Superior temporal gyrus (tissue), 1 donor: ENCODE data around the gene KLRF2.

Source experiments
- DNase-seq: peaks from one replicate; pipeline ENCODE4 v3.0.0-alpha.2; 2016; ENCODE audit errors: extremely low spot score

The KLRF2 gene

GRCh38 chr12:9888665-9889273 lies 7.5 kb downstream of the KLRF2 start:
- DNase-seq: no peak

GRCh38 chr12:9895215-9895971 lies 14.1 kb downstream of the KLRF2 start:
- no peak for DNase-seq

- no peak for DNase-seq
These were observed 16.2 kb downstream of the KLRF2 start for GRCh38 chr12:9897535-9897934.

- no peak for DNase-seq
These were observed 17.9 kb downstream of the KLRF2 start for GRCh38 chr12:9899209-9899608.

DNA sequence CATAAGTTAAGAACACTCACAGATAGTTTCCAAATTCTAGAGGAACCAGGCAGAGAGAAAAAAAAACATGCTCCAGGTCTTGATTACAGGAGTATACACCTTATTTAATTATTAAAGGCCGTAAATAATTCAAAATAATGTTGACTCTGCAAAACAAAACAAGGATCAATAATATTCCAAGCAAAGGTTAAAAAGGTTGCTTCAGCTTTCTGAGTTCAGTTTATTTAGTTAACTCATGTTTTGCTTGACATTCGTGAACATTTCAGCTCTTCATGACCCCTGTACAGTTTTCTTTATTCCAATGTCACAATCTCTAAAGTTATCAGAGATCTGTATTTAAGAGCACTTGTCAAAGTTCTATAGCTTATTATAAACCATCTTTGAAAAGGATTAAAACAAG lies 19.6 kb downstream of the KLRF2 start:
- no peak for DNase-seq

GRCh38 chr12:9902539-9903228 lies 21.4 kb downstream of the KLRF2 start:
- no peak for DNase-seq

DNA sequence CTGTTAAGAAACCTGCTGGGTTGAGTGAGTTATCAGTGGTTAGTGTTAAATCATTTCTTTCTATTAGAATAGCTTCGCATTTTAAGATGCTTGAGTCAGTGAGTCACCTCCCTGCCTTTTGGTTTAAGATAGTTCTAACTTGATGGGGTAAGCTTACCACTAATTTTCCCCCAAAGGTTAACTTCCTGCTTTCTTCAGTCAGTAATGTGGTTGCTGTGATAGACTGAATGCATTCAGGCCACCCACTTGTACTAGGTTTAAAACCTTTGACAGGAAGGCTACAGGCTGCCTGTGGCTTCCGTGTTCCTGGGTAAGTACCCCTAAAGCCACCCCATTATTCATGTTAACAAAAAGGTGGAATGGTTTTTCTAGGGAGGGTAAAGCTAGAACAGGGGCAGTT lies 25.6 kb downstream of the KLRF2 start:
- no peak for DNase-seq

GRCh38 chr12:9907769-9908168 lies 26.5 kb downstream of the KLRF2 start:
- DNase-seq: no peak

GRCh38 chr12:9908350-9908749 lies 27.1 kb downstream of the KLRF2 start:
- DNase-seq: no peak

GRCh38 chr12:9909724-9910123 lies 28.4 kb downstream of the KLRF2 start:
- DNase-seq: no peak

DNA sequence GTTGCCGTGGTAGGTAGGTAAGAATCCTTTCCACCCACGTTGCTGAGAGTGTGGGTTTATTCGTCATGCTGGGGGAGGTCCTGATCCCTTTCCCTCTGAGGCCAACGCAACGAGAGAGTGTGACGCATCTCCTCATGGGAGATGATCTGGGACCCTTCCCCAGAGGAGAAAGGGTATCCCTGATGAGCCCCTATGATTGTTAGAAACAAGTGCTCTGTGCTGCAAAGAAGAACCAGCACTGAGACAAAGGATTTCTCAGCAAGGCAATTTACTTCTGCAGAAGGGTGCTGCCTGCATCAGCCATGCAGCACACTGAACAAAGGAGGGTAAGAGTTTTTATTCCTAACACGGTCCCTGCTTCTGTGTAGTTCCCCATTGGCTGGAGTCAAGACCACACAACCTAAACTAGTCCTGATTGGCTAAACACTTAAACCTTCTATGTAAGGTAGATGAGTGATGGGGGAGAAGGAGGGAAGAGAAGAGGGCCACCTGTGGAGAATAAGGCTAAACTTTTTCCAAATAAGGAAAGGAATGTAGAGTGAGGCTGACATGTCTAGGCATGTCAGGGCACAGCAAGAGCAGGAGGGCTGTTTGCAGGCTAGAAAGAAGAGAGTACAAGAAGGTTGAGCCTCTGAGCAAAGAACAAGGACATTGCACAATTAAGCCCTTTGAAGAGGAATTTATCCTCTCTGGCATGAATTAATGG lies 29.6 kb downstream of the KLRF2 start:
- no peak for DNase-seq

DNA sequence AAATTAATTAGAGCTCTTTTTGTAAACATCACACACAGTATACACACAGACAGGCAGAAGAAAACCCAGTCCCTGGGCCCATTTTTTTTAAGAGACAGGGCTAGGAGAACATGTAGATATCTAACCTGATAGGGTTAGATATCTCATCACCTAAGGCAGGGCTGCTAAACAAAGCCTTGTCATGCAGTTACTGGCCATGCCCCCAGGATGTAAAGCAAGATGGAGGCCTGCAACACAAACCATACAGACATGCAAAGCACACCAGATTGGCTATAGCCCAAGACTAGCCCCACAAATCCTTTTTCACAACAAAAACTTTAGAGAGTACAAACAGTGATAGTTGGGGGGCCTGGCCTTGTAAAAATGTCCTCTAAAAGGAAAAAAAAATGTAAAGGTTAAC lies 30.4 kb downstream of the KLRF2 start:
- DNase-seq: no peak

- DNase-seq: no peak
These were observed 38.2 kb downstream of the KLRF2 start for GRCh38 chr12:9919443-9919842.

- DNase-seq: no peak
These were observed 39.2 kb downstream of the KLRF2 start for GRCh38 chr12:9920451-9920850.

- DNase-seq: no peak
These were observed 41.1 kb downstream of the KLRF2 start for GRCh38 chr12:9922429-9922828.

DNA sequence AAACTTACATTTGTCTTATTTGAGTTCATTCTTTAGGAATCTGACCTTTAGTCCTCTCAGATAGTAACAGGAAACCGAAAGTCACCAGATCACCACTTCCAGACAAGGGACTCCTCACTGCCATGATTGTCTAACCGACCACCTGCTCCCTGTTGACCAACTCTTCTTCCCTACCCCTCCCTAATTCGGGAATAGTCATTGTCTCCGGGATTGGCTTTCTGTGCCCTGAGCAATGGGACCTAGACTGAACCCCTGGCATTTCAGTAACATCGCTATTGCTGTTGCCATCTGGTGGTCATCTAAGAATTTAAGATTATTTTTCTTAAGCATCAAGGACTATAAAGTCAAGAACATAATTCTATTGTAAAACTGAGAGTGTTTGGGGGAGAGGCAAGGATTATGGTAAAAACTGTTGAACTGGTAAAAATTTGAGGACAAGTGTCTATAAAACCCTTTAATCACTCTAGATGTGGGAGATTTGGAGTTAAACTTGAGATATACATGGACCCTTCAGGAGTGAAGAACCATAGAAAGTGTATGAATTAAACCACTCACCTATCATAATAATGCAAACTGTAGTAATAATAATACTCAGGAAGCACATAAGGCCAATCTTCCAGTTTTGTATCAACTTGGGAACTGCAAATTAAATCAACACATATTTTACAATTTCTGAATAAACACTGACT lies 44.6 kb downstream of the KLRF2 start:
- DNase-seq: peak; percentile 72

GRCh38 chr12:9926876-9927275 lies 45.6 kb downstream of the KLRF2 start:
- DNase-seq: no peak

DNA sequence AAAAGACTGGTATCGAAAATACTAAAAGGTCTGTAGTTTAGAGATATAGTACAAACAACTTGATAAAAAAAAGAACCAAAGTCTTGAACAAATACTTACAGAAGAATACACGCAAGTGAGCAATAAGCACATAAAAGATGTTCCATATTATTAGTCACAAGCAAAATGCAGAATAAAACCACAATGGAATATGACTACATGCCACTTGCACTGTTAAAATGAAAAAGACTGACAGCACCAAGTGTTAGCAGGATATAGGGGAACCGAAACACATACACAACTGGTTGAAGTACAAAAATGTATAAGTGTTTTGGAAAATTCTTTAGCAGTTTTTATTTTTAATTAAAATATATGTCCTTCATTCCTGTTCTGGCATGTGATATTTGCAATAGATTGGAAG lies 47.3 kb downstream of the KLRF2 start:
- no peak for DNase-seq

DNA sequence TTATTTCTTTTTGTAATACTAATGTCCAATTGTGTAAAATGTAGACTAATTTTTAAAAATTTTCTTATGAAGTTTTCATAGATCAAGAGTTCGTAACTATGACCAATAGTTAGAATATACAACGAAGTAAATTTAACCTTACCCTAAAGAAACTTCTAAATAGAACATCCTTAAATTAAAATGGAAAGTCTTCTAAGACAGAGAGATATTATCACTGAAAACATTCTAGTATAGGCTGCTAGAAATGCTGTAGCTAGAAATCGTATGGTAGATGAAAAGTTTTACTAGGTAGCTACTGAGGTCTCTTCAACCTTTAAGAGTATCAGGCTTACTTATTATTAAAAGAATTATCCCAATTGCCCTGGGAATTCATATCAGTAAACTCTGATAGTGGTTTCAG lies 50.0 kb downstream of the KLRF2 start:
- no peak for DNase-seq

GRCh38 chr12:9932270-9932669 lies 51.0 kb downstream of the KLRF2 start, which contains the start of gene CLEC2A:
Gene CLEC2A (minus strand): TSS chr12:9932370. CDS start chr12:9932329, 41 bp downstream.
- DNase-seq: no peak

DNA sequence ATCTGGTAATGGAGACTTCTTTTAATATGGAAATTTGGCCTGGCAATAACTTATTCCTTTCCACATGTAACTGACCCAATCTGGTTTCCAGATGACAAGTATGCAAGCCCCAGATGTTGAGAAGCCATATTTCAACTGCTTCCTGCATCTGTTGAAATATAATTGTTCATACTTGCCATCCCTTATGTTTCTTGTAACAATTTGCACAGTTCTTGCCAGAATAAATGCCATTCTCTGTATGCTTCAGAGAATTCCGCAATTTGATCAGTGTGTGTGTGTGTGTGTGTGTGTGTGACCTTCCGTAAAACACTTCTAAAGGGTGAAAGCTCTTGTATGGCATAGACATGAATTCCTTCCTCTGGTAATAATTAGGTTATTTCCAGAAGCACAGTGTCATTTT lies 52.7 kb downstream of the KLRF2 start:
- no peak for DNase-seq

DNA sequence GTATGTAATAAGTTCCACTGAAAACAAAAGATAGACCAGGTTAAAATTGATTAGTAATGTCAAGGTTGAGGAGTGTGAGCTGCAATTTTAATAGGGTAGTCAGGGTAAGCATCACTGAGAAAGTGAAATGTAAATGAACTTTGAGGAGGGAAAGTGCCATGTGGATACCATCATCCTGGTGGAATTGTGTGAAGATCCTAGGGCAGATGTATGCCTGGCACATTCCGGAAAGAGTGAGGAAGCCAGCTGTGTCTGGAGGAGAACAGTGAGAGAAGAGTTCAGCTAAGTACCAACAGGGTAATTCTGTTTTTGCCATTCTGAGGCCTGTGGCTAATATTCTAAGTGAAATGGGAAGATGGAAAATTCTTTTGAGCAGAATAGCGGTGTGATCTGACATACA lies 53.7 kb downstream of the KLRF2 start:
- no peak for DNase-seq
